Muscle of leg (tissue), 11 donors: ENCODE data around the gene LKAAEAR1. TPM values are rescaled to one million over a fixed set of nuclear protein-coding genes. Genes with fewer than 3 reads are reported as not detected.

Source experiments
- DNase-seq: peaks from one replicate; pipeline ENCODE4 v3.0.0; 2013
- H3K27ac ChIP-seq: one replicate; pipeline ENCODE4 v1.5.1; 2013; ENCODE audit warnings: mild to moderate bottlenecking, low read length, control low read depth
- H3K27me3 ChIP-seq: one replicate; pipeline ENCODE4 v1.6.1; 2013; ENCODE audit warnings: low read length; ENCODE audit not compliant: control insufficient read depth, insufficient read depth
- H3K36me3 ChIP-seq: one replicate; pipeline ENCODE4 v1.6.1; 2013; ENCODE audit warnings: low read length; ENCODE audit not compliant: control insufficient read depth, insufficient read depth
- H3K4me1 ChIP-seq: one replicate; pipeline ENCODE4 v1.6.1; 2013; ENCODE audit warnings: low read length; ENCODE audit not compliant: control insufficient read depth, insufficient read depth
- H3K4me3 ChIP-seq: one replicate; pipeline ENCODE4 v1.5.1; 2013; ENCODE audit warnings: low read length, control low read depth
- H3K9me3 ChIP-seq: replicated peaks from 2 replicates; pipeline ENCODE4 v1.6.1; 2013; ENCODE audit warnings: low read depth, low read length; ENCODE audit not compliant: control insufficient read depth
- WGBS: methylation state at CpG from one replicate; pipeline ENCODE4 v1.1.5; 2013; ENCODE audit warnings: missing lambda C conversion rate; ENCODE audit not compliant: insufficient coverage; 5-methylcytosine and 5-hydroxymethylcytosine counted together
- polyA plus RNA-seq, 8 donors: library from polyadenylated mRNA; unstranded; fragments of 120-200 nt; gene quantifications; one replicate each; pipeline versions ENCODE4 v1.2.1 to v1.2.3, GENCODE V29; 2013; ENCODE audit warnings: inconsistent platforms in 1 of 8, low replicate concordance in 1 of 8; ENCODE audit not compliant: insufficient read length in 8 of 8, insufficient read depth in 1 of 8
- total RNA-seq: library from RNA; stranded (reverse); fragments of 120-200 nt; gene quantifications from one replicate; pipeline ENCODE4 v1.2.4, GENCODE V29; 2013

The LKAAEAR1 gene
- total and polyA plus RNA-seq, 9 donors: 0.27 to 0.28 (median 0.27) TPM; not detected in 5

DNA sequence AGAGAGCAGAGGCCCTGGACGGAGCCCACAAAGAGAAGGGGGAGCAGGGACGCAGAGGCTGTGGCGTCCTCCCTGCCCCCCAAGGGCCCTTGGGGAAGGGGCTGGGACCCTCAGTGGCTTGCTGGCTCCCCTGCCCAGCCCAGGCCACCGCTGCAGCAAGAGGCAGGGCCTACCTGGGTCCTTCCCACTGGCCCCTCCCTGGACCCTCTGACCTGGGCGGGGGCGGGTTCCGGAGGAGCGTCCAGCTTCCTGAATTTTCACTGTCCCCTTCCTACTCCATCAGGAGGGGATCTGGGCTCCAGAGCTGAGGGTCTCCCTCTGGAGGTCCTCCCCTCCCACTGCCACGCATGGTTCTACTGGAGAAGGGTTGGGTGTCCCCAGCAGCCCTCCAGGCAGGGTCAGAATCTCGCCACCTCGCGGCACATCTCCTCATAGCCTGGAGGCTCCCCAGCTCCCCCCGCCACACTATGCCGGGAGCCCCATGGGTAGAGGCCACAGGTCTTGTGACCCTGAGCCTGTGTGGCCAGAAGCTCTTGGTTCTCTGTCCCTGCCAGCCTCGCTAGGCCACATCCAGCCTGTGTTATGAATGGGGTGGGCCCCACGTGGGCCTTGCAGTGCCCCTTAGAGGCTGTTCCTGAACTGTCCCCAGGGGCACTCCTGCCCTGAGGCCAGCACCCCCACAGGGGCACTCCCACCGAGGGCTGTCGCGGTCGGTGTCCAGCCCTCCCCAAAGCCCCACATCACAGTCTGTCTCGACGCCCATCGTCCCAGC is 33.8 kb downstream of the LKAAEAR1 start:
- H3K27ac ChIP-seq: peak overlapping the region; percentile 74
- no peaks in the 10 kb centered on the region for H3K9me3 ChIP-seq
- H3K4me3 ChIP-seq: peak overlapping the region; percentile 24
- H3K27me3 ChIP-seq: peaks cover 64% of the 10 kb centered on the region
- no peak for DNase-seq
- peaks cover 38% of the 10 kb centered on the region for H3K4me1 ChIP-seq
- 61% methylated on average over 17 of the region's 23 CpGs for WGBS
- no peaks in the 10 kb centered on the region for H3K36me3 ChIP-seq

DNA sequence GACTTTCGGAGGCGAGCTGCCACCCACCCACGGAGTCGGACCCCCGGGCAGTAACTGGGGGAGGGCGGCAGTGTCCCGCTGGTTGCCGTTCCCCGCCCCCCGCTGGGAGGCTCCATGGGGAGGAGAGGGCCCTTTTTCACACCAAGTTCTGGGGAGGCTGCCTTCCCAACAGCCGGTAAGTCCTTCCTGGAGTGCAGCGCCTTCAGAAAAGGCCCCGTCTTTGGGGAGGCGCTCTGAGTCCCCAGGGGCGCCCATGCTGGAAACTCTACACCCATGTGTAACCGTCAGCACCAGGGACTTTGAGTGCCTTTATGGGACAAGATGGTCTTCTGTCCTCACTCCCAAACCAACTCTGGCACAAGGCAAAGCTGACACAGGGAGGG is 34.3 kb downstream of the LKAAEAR1 start:
- Histone ChIP-seq H3K36me3 (no peaks in the 10 kb centered on the region), H3K27me3 (peaks cover 69% of the 10 kb centered on the region), H3K4me3 (peak overlapping the region; percentile 24), H3K27ac (peak overlapping the region; percentile 74), H3K4me1 (peaks cover 38% of the 10 kb centered on the region), H3K9me3 (no peaks in the 10 kb centered on the region)
- 14% methylated on average over 15 of the region's 16 CpGs for WGBS
- DNase-seq: no peak

DNA sequence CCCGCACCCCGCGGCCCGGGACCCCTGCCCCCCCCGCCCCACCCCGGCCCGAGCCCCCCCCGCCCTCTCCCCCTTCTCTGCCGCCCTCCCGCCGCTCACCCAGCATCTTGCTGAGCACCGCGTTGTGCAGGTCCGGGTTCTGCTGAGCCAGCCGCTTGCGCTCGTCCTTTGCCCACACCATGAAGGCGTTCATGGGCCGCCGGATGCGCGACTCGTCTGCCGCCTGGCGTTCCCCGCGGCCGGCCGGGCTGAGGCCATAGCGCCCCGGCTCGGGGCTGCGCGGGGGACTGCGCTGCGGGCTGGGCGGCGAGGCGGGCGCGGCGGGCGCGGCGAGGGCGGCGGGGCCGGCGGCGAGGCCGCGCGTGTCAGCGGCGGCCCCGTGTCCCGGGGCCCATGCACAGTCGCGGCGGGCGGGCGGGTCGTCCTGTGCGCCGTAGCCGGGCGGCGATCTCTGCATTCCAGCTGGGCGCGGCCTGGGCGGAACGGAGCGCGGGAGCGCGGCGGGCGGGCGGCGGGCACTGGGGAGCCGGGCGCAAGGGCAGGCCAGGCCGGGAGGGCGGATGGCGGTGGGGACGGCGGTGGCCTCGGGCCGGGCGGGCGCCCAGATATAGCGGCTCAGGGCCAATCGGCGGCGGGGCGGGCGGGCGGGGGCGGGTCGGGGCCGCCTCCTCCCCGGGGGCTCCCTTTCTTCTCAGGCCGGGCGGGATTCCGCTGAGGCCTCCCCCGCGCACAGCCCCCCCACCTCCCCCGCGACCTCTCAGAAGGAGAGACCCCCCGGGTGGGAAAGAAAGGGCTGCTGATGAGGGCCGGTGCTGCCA is 34.9 kb downstream of the LKAAEAR1 start, which contains the start of gene SOX18:
SOX18 (minus strand) TSS at position 580 of the 818 bp plus-strand sequence; CDS start at position 457, 123 bp downstream.
- H3K27me3 ChIP-seq: peaks cover 75% of the 10 kb centered on the region
- peaks cover 34% of the 10 kb centered on the region for H3K4me1 ChIP-seq
- no peak for DNase-seq
- peak within 1 kb of the TSS; percentile 24 for H3K4me3 ChIP-seq
- under 1% methylated on average over 70 of the region's 111 CpGs for WGBS
- no peaks in the 10 kb centered on the region for H3K36me3 ChIP-seq
- peak within 1 kb of the TSS; percentile 74 for H3K27ac ChIP-seq
- H3K9me3 ChIP-seq: no peaks in the 10 kb centered on the region

DNA sequence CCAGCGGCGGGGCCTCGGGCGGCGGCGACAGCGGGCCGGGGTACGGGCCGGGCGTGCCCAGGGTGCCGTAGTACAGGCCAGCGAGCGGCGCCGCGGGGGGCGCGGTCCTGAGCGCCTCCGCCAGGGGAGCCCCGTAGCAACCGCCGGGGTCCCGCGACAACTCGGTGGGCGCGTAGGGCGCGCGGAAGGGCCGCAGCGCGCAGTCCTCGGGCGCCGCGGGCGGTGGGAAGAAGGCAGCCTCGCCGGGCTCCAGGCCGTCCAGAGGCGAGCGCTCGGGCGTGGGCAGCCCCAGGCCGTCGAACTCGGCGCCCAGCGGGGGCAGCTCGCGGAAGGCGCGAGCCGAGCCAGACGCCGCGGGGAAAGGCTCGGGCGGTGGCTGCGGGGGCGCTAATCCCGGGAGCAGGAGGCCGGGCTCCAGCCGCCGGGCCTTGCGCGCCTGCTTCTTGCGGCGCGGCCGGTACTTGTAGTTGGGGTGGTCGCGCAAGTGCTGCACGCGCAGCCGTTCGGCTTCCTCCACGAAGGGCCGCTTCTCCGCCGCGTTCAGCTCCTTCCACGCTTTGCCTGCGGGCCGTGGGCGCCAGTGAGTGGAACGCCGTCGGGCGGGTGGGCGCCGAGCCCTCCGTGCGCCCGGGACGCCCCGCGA is 35.7 kb downstream of the LKAAEAR1 start:
- Histone ChIP-seq H3K9me3 (no peaks in the 10 kb centered on the region), H3K27ac (no peak overlapping the region)
- WGBS: 2% methylated on average over 93 of the region's 101 CpGs

GRCh38 chr20:64047968-64048401 is 36.2 kb downstream of the LKAAEAR1 start:
- Histone ChIP-seq H3K27me3 (peaks cover 86% of the 10 kb centered on the region), H3K27ac (no peak overlapping the region)
- 4% methylated on average over 49 of the region's 49 CpGs for WGBS

More for the DNA sequence above, 35.7 kb downstream of the LKAAEAR1 start:
- DNase-seq: no peak
- Histone ChIP-seq H3K4me1 (peaks cover 27% of the 10 kb centered on the region), H3K4me3 (no peak overlapping the region), H3K27me3 (peaks cover 82% of the 10 kb centered on the region), H3K36me3 (no peaks in the 10 kb centered on the region)

GRCh38 chr20:64047046-64047389 is 37.2 kb downstream of the LKAAEAR1 start:
- no peak for DNase-seq
- Histone ChIP-seq H3K4me3 (peak overlapping the region; percentile 33), H3K9me3 (no peaks in the 10 kb centered on the region), H3K4me1 (peaks cover 23% of the 10 kb centered on the region), H3K27me3 (peaks cover 83% of the 10 kb centered on the region), H3K27ac (no peak overlapping the region), H3K36me3 (no peaks in the 10 kb centered on the region)
- WGBS: 67% methylated on average over 6 of the region's 8 CpGs

More at GRCh38 chr20:64047968-64048401, 36.2 kb downstream of the LKAAEAR1 start:
- Histone ChIP-seq H3K4me1 (peaks cover 24% of the 10 kb centered on the region), H3K36me3 (no peaks in the 10 kb centered on the region), H3K4me3 (peak overlapping the region; percentile 33), H3K9me3 (no peaks in the 10 kb centered on the region)
- DNase-seq: no peak

GRCh38 chr20:64045346-64046011 is 38.7 kb downstream of the LKAAEAR1 start:
- Histone ChIP-seq H3K4me3 (no peak overlapping the region), H3K36me3 (no peaks in the 10 kb centered on the region), H3K27ac (no peak overlapping the region), H3K27me3 (peaks cover 83% of the 10 kb centered on the region), H3K4me1 (peaks cover 28% of the 10 kb centered on the region), H3K9me3 (no peaks in the 10 kb centered on the region)
- no peak for DNase-seq
- WGBS: 52% methylated on average over 10 of the region's 11 CpGs

DNA sequence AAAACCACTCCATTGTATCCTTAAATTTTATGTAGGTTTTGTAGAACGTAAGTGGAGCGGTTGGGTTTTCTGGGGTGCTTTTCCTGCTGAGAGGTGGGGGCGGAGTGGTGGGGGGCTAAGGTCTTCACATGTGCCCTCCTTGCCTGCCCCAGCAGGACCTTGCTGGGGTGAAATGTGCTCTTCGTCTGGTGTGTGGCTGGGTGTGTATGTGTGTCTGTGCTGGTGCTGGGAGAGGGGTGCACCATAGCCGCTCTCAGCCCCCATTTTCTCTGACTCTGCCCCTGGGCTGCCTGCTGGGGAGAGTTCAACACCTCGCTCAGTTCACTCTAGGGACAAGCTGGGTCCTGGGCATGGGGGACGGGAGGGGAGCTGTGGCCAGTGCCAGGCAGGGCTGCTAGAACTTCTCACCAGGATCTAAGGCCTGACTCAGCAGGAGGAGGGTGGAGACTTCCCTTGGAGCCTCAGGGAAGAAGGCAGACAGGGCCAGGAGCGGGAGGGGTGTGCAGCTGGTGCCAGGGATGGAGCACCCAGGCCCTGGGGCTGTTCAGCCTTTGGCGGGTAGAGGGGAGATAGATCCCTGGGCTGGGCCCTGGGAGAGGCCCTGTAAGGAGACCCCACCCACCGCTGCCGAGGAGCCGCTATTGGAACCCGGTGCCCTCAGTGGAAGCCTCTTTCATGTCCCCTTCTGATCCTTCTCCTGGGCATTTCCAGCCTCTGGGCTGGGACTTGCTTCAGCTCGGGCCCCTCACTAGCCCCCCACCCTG is 39.5 kb downstream of the LKAAEAR1 start:
- Histone ChIP-seq H3K27me3 (peaks cover 83% of the 10 kb centered on the region), H3K27ac (peak overlapping the region; percentile 51), H3K4me3 (no peak overlapping the region), H3K9me3 (no peaks in the 10 kb centered on the region), H3K4me1 (peaks cover 27% of the 10 kb centered on the region), H3K36me3 (no peaks in the 10 kb centered on the region)
- 59% methylated on average over 10 of the region's 14 CpGs for WGBS
- DNase-seq: peak; percentile 21

- no peak for DNase-seq
- Histone ChIP-seq H3K4me3 (no peak overlapping the region), H3K27me3 (peaks cover 91% of the 10 kb centered on the region), H3K9me3 (no peaks in the 10 kb centered on the region), H3K27ac (no peak overlapping the region), H3K4me1 (peaks cover 34% of the 10 kb centered on the region), H3K36me3 (no peaks in the 10 kb centered on the region)
- no CpG with 5 or more reads among the region's 9 CpGs for WGBS
These were observed 40.4 kb downstream of the LKAAEAR1 start for GRCh38 chr20:64043768-64044167.
